Superior temporal gyrus (tissue), 1 donor: ENCODE results near the gene TJP3.

Experiments used
- DNase-seq: peaks from one replicate; pipeline ENCODE4 v3.0.0-alpha.2; 2016; ENCODE audit errors: extremely low spot score

The TJP3 gene

DNA sequence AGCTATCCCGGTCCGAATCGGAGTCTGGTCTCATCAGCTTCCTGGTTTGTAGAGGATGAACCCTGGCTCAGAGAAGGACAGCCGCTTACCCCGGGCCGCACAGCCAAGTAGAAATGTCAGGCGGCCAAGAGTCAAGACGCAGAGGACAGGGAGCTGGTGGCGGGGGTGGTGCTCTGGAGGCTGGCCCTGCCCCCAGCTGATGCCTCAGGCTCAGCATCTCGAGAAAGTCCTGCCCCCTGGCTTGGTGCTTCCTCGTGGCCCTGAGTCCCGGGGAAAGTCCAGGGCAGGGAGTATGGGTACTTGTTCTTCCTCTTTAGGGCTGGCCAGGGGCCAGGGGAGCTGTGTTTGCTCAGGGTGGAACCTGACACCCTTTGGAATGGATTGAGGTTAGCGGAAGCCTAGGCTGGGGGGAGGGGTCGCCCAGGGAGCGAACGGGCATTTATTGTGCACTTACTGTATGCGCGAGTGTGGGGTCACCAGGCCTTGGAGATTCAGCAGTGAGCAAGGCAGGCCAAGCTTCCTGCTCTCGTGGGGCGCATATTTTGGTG is 2.2 kb downstream of the TJP3 start:
- no peak for DNase-seq

DNA sequence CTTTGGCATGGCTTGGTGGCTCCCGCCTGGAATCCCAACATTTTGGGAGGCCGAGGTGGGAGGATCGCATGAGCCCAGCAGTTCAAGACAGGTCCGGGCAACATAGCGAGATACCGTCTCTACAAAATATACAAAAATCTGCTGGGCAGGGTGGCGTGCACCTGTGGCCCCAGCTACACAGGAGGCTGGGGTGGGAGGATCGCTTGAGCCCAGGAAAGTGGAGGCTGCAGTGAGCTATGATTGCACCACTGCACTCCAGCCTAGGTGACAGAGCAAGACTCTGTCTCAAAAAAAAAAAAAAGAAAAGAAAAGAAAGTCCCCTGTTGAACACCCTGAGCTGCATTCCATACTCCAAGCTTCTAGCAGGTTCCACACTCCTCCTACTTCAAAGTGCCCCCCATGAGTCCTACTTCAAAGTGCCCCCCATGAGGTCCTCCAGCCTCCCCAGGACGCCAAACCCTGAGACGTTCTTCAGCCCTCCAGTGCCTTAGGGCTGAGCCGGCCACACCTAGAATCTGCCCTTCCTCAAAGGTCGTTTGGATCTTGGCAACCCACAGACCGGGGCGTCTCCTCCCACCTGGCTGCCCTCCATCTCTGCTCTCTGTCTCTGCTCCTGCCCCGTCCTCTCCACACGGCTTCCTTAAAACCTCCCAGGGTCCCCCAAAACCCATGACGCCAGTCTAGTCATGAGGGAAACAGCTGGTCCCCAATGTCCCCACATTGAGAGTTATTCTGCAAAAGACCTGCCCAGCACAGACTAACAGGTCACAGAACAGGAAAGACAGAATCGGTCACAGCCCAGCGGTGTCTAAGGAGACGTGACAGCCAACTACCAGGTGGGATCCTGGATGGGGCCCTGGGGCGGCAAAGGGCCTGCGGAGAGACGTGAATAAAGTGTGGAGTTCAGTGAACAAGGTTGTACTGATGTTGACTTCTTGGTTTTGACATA is 4.8 kb downstream of the TJP3 start:
- DNase-seq = no peak

DNA sequence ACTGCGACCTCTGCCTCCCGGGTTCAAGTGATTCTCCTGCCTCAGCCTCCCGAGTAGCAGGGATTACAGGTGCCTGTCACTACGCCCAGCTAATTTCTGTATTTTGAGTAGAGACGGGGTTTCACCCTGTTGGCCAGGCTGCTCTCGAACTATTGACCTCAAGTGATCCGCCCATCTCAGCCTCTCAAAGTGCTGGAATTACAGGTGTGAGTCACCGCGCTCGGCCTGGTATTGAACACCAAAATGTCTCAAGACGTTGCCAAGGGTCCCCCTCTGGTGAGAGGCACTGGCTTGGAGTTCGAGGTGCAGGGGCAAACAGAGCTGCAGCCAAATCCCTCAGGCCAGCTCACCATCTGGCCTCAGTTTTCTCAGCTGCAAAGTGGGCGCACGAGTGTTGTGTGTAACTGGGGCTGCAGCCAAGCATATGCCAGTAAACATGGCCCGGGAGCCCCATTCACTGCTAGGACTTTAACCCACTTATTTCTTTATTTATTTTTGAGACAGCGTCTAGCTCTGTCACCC is 8.0 kb downstream of the TJP3 start:
- DNase-seq = no peak

DNA sequence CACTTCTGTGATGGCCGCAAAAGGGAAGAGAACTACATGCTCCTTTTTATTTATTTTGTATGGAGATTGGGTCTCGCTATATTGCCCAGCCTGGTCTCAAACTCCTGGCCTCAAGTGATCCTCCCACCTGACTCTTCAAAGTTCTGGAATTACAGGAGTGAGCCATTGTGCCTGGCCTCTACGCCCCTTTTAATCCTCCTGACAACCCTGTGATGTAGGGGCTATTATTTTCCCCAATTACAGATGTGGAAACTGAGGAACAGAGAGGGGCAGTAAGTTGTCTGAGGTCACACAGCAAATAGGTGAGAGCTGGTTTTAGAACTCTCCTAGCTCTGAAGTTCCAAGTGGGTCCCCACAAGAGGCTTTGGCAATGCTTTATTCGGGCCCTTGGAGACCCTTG is 11.7 kb downstream of the TJP3 start:
- DNase-seq = no peak

DNA sequence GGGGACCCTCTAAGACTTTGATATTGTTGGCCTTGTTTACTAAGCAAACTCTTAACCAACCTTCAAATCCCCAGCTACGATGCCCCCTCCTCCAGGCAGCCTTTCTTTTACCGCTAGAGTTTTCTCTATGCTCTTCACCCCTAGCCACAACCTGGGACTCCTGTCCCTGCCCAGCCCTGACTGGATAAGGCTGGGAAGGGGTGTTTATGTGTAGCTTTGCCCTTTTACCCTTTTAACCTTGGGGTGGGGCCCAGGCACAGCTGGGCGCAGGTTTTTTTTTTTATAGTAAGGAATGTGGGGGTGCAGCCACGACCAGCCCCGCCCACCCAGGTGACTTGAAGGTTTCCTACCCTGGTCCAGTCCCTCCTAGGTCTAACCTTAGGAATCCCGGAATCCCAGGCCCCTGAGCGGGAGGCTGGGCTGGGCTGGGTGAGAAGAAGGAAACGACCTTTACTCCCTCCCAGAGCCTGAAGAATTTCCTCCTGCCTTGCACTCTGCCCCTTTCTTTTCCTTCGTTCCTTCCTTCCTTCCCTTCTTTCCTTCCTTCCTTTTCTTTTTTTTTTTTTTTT is 12.2 kb downstream of the TJP3 start:
- no peak for DNase-seq

DNA sequence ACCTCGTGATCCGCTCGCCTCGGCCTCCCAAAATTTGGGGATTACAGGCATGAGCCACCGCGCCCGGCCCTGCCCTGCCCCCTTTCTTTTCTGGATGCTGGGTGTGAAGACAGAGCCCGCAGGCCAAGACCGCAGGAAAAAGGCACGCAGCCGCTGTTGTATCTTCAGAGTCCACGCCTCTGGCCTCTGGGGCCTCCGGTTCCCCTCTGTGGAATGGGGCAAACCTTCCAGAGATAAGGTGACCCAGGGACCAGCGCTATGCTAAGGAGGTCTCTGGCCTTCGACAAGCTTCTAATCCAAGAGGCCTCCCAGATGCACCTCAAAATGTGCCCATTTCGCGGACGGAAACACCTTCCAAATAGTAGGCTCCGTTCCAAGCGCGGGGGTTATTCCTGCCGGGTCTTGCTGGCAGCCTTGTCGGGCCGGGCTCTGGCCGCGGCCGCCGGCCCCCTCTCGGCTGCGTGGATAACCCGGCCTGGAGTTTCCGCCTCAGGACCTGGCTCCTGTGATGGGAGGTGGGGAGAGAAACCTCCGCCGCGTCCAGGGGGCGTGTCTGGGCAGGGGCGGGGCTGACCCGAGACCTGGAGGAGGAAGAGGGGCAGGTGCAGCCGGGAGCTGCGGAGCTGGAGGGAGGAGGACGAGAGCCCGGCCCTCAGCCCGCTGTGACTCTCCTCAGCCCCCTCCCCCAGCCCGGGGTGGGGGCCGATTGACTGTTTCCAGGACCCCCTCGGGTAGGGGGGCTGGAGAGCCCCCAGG is 13.1 kb downstream of the TJP3 start:
- DNase-seq = peak; percentile 22

DNA sequence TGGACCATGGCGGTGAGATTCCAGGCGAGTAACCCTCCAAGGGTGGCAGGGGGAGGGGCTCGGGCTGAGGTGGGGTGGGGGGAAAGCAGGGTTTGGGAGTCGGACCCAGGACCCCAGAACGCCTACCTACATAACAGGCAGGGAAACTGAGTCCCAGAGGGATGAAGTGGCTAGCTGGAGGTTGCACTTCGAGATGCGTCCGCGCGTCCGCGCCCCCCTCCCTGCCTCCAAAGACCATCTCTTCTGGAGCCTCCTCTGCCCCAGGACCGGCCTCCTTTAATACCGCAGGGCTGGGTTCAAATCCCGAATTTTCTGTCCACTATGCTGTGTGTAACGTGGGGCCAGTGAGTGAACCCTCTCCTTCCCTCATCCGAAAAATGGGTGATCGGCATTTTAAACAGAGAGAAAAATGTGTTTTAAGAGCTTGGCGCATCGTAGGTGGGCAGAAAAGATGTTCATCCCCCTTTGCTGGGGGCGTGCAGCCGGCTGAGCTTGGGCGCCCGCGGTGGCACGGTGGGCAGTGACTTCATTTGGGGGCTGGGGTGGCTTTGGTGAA is 13.8 kb downstream of the TJP3 start:
- no peak for DNase-seq

DNA sequence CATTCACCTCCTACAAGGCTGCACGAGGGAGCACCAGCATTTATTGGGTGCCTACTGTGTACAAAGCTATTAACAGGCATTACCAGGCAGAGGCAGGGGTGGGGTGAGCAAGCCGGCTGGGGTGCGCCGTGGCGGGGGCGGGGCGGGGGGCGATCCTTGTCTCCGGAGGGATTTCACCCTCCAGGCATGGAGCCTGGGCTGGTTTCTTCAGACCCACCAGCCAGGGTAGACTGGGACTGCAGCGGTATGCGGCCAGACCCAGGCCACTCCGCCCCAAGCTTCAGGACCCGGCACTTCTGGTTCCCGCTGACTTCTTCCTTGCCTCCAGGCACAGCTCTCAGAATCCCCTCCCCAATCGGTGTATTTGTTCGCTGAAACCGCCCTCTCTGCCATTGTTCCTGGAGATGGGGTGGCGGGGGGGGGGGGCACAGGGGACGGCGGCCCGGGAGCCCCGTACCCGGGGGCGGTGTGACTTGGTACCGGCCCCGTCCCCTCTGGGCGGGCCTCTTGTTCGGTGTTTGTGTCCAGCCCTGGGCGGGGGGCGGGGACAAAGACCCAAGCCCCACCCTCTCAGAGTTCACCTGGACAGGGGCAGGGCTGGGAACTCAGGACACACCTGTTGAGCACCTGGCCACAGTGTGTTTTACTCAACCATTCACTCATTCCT is 14.4 kb downstream of the TJP3 start:
- no peak for DNase-seq

DNA sequence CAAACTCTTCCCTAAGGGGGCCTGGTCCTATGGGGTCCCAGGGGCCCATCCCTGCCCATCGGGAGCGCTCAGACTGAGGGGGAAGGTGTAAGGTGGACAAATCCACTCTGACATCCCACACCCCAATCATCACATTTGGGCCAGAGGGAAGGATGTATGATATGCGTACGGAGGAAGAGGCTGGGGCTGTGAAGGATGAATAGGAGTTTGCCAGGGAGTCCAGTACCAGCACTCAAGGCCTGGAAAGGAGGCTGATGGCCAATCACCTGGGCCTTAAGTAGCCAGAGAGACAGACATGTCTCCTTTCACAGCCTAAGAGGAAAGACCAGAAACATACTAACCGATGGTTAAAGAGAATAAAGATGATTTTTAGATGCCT is 14.9 kb downstream of the TJP3 start:
- DNase-seq = no peak

DNA sequence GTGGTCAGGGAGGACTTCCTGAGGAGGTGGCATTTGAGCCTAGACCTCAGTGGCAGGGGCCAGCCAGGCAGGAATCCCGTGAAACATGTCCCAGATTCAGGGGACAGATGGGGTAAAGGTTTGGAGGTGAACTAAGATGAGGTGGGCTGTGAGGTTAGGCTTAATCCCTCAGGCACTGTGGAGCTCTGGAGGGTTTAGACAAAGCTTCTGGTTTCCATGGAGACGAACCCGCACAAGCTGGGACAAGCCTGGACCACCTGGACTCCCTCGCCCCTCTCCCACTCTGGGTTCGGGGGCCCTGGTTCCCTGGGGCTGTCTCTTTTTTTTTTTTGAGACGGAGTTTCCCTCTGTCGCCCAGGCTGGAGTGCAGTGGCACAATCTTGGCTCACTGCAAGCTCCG is 15.7 kb downstream of the TJP3 start:
- no peak for DNase-seq

DNA sequence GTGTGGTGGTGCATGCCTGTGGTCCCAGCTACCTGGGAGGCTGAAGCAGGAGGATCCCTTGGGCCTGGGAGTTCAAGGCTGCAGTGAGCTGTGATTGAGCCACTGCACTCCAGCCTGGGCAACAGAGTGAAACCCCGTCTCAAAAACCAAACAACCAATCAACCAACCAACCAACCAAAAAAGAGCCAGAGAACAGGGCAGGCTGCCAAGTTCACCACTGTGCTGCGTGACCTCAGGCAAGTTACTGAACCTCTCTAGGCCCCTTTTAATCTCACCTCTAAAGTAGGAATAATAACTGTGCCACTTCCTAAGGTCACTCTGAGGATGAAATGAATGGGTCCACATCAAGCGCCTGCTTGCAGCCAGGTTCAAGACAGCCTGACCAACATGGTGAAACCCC is 16.9 kb downstream of the TJP3 start:
- DNase-seq = no peak

DNA sequence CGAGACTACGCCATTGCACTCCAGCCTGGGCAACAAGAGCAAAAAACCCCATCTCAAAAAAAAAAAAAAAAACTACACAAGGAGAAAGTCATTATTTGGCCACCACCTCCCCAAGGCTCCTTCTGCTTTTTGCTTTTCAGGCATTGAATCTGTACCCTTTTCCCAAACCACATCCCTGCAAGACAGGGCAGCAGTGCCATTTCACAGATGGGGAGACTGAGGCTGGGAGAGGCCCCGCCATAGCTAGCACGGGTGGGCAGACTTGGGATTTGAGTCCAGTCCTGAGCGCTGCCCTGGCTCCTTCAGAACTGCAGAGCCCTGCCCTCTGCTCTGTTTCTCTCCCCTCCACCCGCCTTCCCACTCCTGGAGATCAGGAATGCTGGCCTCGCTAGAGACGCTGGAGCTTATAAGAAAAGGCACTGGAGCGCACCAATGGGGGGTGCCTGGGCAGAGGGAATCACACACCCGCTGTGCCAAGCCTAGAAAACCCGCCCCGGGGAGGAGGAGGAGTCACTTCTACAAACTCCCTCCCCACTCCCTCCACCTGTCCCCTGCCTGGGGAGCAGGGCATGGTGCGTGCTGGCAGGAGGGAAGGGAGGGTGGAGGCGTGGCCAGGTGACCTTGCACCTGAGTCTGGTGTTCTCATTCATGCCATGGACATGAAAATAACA is 17.6 kb downstream of the TJP3 start:
- DNase-seq = no peak

DNA sequence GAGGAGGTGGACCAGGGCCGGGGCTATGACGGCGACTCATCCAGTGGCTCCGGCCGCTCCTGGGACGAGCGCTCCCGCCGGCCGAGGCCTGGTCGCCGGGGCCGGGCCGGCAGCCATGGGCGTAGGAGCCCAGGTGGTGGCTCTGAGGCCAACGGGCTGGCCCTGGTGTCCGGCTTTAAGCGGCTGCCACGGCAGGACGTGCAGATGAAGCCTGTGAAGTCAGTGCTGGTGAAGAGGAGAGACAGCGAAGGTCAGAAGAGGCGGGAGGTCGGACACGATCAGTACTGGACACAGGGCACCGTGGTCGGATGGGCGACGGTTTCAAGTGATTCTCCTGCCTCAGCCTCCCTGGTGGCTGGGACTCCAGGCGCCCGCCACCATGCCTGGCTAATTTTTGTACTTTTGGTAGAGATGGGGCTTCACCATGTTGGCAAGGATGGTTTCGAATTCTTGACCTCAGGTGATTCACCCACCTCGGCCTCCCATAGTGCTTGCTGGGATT is 22.3 kb downstream of the TJP3 start:
- DNase-seq = no peak

DNA sequence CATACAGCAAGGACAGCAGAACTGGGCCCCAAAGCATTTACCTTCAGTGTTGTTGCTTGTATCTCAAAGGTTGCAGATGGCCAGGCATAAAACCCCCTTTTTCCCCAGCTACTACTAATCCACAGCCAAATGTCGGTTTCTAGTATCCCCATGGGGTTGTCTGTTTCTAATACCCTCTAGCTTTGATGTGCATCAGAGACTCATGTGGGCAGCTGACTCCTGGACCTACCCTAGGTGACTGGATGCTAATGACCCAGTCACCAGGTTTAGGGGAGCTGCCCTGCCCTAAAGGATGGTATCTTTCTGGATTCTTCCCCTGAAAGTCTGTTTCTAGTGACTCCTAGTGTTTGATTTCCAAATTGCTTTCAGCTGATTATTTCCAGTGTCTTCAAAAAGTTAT is 23.9 kb downstream of the TJP3 start:
- DNase-seq = no peak

DNA sequence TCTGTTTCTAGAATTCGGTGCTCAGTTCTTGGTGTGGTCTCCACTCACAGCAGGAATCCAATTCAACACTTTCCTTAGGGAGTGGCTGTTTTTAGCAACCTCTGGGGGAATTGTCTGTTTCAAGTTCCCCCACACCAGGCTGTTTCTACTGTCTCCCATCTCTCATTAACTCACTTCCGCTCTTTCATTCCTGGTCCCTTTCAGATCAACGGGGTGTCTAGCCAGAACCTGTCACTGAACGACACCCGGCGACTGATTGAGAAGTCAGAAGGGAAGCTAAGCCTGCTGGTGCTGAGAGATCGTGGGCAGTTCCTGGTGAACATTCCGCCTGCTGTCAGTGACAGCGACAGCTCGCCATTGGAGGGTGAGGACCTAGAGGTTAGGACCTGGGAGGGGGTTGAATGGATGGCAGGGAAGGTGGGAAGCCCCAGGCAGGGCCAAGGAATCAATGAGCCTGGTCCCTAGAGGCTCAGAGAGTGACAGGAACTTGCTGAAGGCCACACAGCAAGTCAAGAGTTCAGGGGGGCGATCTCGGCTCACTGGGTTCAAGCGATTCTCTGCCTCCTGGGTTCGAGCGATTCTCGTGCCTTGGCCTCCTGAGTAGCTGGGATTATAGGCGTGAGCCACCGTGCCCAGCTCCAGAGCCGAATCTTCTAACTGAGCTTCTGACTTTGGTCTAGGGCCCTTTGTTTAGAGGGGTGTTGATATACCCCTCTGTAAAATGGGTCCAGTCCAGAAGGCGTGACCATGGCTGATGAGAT is 25.5 kb downstream of the TJP3 start:
- no peak for DNase-seq

DNA sequence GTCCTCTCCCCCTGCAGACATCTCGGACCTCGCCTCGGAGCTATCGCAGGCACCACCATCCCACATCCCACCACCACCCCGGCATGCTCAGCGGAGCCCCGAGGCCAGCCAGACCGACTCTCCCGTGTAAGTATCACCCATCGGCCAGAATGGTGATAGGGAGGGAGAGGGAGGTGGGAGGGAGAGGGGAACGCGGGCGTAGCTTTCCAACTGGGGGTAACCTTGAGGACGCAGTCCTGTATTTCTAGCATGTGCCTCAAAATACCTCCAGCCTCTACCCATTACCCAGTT is 26.1 kb downstream of the TJP3 start:
- no peak for DNase-seq

DNA sequence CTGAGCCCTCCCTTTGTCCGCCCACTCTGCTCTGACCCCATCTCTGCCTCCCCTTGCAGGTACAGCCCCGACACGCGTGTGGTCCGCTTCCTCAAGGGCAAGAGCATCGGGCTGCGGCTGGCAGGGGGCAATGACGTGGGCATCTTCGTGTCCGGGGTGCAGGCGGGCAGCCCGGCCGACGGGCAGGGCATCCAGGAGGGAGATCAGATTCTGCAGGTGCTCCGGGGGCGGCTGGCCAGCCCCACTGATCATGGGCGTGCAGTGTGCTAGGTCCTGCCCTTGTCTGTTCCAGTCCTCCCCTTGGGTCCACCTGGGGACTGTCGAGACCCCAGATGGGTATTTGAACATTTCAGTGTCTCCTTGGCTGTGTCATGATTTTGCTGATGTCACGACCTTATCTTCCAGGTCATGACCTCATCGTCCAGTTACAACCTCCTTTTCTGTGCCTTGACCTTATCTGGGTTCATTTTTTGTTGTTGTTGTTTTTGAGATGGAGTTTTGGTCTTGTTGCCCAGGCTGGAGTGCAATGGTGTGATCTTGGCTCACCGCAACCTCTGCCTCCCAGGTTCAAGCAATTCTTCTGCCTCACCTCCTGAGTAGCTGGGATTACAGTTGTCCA is 28.0 kb downstream of the TJP3 start:
- DNase-seq = no peak

DNA sequence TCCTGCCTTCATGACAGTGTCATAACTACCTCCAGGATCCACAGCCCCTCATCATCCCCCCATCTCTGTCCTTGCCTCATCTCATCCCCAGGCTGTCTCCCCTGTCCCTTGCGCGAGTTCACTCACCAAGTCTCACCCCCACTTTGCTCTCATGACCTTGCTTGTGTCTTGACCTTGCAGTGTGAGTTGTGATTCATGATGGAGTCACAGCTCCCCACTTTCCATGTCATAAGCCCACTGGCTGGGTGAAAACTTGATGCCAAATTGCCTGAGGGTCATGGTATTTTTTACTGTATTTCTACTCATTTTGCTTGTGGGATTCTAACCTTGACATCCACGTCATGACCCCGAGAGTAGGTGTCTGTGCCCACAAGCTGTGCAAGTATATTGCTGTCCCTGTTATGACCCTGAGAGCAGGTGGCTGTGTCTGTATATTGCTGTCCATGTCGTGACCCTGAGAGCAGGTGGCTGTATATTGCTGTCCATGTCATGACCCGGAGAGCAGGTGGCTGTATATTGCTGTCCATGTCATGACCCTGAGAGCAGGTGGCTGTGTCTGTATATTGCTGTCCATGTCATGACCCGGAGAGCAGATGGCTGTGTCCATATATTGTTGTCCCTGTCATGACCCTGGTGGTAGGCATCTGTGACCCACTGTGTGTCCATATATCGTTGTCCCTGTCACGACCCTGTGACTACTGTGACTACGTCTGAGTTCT is 29.5 kb downstream of the TJP3 start:
- no peak for DNase-seq
